ENCODE data around the gene MYLK3. TPM values are rescaled to one million over a fixed set of nuclear protein-coding genes. Genes with fewer than 3 reads are reported as not detected.

The MYLK3 gene
- total and polyA plus RNA-seq, 2 donors, result 0.13 to 3.1 TPM

DNA sequence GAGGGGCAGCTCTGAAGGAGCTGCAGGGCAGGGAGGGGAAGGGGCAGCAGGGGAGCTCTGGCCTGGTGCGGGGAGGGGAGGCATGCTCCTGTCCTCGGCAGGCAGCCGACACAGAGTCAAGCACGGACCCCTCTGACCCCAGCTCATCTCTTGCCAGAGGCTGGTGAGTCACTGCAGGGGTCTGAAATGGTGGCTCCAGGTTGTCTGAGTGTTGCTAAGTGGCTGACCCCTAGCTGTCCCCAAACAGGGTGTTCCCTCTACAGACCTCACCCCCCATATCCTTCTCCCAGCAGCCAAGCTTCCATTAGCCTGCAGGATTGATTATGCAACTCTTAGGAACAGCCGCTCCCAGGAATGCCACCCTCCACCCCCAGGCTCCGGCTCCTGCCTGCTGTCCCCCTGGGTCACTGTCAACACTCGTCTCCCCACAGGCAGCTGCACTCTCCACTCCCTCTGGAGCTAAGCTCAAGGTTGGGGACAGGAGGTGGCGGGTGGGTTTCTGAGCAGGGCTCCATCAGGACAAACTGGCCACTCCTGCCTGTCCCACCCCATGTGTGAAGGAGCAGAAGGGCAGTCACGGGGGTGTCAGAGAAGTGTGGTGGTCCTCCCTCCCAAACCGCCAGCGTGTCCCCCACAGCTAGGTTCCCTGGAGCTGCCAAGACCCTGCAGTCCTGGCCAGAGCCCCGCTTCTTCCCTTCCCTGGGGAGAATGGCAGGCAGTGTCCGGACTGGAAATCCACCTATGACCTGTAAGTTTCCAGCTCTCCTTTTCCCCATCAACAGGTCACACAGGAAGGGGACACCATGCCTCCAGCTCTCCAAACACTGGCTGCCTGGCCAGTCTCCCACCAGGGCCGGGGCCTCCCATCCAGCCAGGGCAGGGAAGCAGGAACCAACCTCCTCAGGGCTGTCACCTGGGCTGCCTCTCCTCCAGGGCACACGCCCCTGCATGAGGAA lies 1.0 kb downstream of the MYLK3 start:
- 81% methylated on average over 15 of the region's 15 CpGs for WGBS
- H3K27ac ChIP-seq (ENCODE audit: low read depth), result no peak overlapping the region

DNA sequence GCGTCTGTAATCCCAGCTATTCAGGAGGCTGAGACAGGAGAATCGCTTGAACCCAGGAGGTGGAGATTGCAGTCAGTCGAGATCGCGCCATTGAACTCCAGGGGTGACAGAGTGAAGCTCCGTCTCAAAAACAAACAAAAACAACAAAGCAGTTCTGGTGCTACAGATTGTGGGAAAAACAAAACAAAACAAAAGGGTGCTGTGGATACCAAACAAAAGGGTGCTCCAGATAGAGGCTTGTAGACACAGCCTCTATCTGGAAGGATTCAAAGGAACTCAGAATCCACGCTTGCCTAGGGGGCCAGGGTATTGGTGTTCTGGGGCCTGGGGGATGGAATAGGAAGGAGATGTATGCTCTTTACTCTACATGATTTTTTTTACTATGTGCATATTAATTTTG lies 2.5 kb downstream of the MYLK3 start:
- Histone ChIP-seq H3K27ac (ENCODE audit: low read depth) (no peak overlapping the region), H3K4me1 (ENCODE audit: insufficient read depth) (no peaks in the 10 kb centered on the region), H3K4me3 (ENCODE audit: low read depth, low read length) (no peak overlapping the region), H3K36me3 (ENCODE audit: insufficient read depth) (no peaks in the 10 kb centered on the region)
- WGBS, result 86% methylated on average over 7 of the region's 7 CpGs
- DNase-seq (ENCODE audit: extremely low spot score), result no peak

More for the DNA sequence above, 1.0 kb downstream of the MYLK3 start:
- Histone ChIP-seq H3K4me3 (ENCODE audit: low read depth, low read length) (no peak overlapping the region), H3K36me3 (ENCODE audit: insufficient read depth) (no peaks in the 10 kb centered on the region), H3K4me1 (ENCODE audit: insufficient read depth) (no peaks in the 10 kb centered on the region)
- no peak for DNase-seq (ENCODE audit: extremely low spot score)

DNA sequence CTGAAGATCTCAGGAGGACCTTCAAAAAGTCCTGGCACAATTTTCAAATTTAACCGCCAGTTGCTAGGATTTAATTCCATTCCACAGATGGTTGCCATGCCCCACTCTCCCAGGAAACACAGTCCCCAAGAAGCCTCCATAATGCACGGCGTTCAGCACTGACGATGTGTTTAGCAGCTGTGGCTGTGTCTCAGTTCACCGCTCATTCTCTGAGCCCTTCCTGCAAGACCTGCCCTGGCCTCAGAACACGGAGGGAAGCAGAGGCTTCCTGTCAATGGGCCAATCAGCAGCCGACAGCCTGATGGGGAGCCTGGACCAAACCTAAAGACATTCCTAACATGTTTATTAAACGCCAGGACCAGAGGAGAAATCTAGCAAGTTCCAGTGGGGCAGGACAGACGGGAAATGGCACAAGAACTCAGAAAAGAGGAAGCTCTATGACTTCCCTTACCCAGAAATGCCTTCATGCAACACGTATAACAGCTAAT lies 4.9 kb downstream of the MYLK3 start:
- no peak for DNase-seq (ENCODE audit: extremely low spot score)
- no peaks in the 10 kb centered on the region for H3K4me1 ChIP-seq (ENCODE audit: insufficient read depth)
- 21% methylated on average over 10 of the region's 10 CpGs for WGBS

DNA sequence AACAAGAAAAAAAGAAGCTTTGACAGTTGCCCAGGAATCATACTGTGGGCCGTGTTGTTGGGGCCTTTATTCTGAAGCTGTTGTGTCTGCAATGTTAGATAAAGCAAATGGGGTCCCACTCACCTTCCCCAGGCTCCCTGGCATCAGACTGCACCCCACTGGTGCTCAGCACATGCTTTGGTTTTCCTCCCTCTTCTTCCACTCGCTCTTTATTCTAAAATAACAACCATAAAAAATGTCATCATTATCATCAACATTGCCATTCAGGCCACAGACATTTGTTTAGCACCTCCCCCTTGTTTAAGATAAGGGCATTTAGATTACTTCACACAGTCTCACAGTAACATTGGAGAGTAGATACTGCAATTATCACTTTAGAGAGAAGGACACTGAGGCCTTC lies 8.2 kb downstream of the MYLK3 start:
- WGBS, result 40% methylated on average over 2 of the region's 2 CpGs
- no peak for DNase-seq (ENCODE audit: extremely low spot score)

More for the DNA sequence above, 4.9 kb downstream of the MYLK3 start:
- no peaks in the 10 kb centered on the region for H3K36me3 ChIP-seq (ENCODE audit: insufficient read depth)
- no peak overlapping the region for H3K4me3 ChIP-seq (ENCODE audit: low read depth, low read length)
- H3K27ac ChIP-seq (ENCODE audit: low read depth), result no peak overlapping the region

DNA sequence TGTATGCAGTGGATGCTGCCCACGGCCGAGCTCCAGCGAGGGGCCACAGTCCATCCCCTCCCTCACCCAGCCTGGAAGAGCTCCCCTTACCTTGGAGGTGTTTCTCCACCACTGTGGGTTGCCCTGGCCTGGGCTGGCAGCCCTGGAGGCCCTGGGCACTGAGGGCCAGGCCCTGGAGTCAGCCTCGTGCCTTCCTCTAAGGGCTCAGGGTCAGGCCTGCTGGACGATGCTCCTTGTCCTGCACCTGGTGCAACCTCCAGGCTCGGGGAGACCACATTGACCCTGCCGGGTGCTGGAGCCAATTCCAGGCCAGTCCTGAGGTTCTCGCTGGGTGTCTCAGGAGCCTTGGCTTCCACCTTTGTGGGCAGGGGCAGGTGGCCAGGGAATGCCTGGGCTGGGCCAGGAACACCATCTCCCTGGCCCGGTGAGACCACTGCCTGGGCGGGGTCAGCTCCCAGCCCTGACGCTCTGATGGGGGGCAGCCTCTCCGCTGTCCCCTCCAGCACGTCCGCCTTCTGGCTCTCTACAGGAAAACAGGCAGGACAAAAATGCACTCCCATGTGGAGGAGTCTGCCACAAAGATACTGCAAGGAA lies 10.4 kb downstream of the MYLK3 start:
- Histone ChIP-seq H3K27ac (ENCODE audit: low read depth) (no peak overlapping the region), H3K4me1 (ENCODE audit: insufficient read depth) (no peaks in the 10 kb centered on the region), H3K36me3 (ENCODE audit: insufficient read depth) (no peaks in the 10 kb centered on the region), H3K4me3 (ENCODE audit: low read depth, low read length) (no peak overlapping the region)
- WGBS, result 88% methylated on average over 14 of the region's 14 CpGs
- no peak for DNase-seq (ENCODE audit: extremely low spot score)

More for the DNA sequence above, 8.2 kb downstream of the MYLK3 start:
- Histone ChIP-seq H3K4me3 (ENCODE audit: low read depth, low read length) (no peak overlapping the region), H3K4me1 (ENCODE audit: insufficient read depth) (no peaks in the 10 kb centered on the region), H3K27ac (ENCODE audit: low read depth) (no peak overlapping the region), H3K36me3 (ENCODE audit: insufficient read depth) (no peaks in the 10 kb centered on the region)

DNA sequence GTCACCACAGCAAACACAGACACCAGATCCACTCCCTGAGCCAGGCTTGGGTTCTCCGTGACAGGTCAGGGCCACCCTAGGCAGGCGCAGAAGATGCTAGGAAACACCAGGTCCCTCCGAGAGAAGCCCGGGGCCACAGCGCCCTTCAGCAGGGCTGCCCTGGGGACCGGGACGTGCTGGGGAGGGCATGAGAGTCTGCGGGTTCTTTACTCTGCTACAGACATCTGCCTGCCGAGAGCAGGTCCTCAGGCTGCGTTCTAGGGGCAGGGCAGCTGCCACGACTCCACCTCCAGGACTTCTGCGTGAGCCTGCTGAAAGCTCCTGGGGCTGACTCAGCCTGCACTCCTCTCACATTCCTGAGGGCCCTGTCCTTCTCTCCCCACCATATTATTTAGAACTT lies 11.4 kb downstream of the MYLK3 start:
- no peak overlapping the region for H3K27ac ChIP-seq (ENCODE audit: low read depth)
- H3K36me3 ChIP-seq (ENCODE audit: insufficient read depth), result no peaks in the 10 kb centered on the region
- H3K4me1 ChIP-seq (ENCODE audit: insufficient read depth), result no peaks in the 10 kb centered on the region
- WGBS, result 74% methylated on average over 12 of the region's 12 CpGs
- no peak overlapping the region for H3K4me3 ChIP-seq (ENCODE audit: low read depth, low read length)
- no peak for DNase-seq (ENCODE audit: extremely low spot score)

DNA sequence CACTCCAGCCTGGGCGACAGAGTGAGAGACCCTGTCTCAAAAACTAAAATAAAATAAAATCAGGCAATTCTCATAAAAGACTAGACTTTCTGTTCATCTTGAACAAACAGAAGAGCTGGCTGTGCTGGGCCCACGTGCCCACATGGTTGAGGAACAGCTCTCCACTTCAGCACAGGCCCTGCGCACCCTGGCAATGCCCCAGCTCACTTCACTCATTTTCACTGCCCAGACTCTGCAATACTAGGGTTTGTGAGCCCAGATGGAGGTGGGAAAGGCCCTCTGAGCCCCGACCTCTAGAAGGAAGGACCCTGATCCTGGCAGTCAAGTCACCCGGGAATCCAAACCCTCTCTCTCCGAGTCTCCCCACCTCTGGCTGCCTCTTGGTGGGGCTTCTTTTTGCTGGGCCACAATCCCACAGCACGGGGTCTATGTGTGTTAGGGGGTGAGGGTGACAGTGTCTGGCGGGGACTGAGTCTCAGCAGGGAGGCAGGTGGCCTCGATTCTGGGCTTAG lies 14.8 kb downstream of the MYLK3 start:
- no peak for DNase-seq (ENCODE audit: extremely low spot score)
- Histone ChIP-seq H3K4me3 (ENCODE audit: low read depth, low read length) (no peak overlapping the region), H3K36me3 (ENCODE audit: insufficient read depth) (no peaks in the 10 kb centered on the region), H3K27ac (ENCODE audit: low read depth) (no peak overlapping the region), H3K4me1 (ENCODE audit: insufficient read depth) (no peaks in the 10 kb centered on the region)
- 87% methylated on average over 9 of the region's 9 CpGs for WGBS

DNA sequence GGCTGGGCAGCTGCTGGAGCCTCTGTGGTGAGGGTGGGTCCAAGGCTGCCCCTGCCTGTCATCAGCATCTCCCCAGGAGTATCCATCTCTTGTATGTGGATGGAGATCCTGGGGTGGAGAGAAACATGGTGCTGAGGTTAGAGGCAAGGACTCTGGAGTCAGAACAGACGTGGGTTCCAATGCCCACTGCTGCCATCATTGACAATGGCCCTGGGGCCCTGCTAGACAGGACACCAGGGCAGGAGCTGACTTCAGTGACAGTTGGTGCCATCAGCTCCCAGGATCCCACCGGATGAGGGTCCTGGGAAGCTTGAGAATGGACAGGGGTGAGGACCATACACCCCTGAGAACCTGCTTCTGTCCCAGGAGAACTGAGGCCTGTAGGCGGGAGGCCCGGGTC lies 15.6 kb downstream of the MYLK3 start:
- H3K36me3 ChIP-seq (ENCODE audit: insufficient read depth), result no peaks in the 10 kb centered on the region
- no peak overlapping the region for H3K27ac ChIP-seq (ENCODE audit: low read depth)
- no peak for DNase-seq (ENCODE audit: extremely low spot score)
- WGBS, result 90% methylated on average over 4 of the region's 4 CpGs
- no peak overlapping the region for H3K4me3 ChIP-seq (ENCODE audit: low read depth, low read length)
- no peaks in the 10 kb centered on the region for H3K4me1 ChIP-seq (ENCODE audit: insufficient read depth)

DNA sequence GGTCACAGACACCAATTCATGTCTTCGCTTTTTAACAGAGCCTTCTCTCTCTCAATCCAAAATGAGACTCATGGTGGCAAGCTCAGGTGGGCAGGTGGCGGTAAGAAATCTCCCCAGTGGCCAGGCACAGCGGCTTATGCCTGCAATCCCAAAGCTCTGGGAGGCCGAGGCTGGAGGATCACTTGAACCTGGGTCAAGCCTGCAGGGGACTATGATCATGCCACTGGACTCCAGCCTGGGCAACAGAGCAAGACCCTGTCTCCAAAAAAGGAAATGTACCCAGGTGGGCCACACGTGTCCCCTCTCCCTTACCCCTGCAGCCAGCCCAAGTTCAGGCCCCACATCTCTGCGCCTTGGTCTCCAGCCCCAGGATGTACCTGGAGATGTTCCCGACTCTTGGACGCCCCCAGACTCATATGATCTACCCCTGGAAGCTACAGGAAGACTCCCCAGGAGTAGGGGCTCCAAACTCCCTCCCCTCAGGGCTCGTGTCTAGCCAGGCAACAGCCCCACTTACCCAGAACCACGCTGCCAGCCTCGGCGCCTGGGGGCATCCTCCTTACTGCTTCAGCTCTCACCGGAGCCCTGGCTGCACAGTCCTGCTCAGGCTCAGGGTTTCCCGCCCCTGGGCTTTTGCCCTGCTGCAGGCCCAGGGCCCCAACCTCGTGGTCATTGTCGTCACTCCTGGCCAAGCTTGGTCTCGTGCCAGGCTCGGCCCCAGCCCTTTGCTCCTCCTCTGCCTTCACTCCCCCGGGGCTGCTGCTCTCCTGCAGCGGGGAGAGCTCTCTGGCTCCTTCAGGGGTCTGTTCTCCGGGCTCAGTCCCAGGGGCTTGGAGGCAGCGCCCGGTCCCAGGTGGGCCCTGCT lies 16.2 kb downstream of the MYLK3 start:
- Histone ChIP-seq H3K27ac (ENCODE audit: low read depth) (no peak overlapping the region), H3K4me1 (ENCODE audit: insufficient read depth) (no peaks in the 10 kb centered on the region), H3K4me3 (ENCODE audit: low read depth, low read length) (no peak overlapping the region), H3K36me3 (ENCODE audit: insufficient read depth) (no peaks in the 10 kb centered on the region)
- DNase-seq (ENCODE audit: extremely low spot score), result no peak
- 73% methylated on average over 23 of the region's 23 CpGs for WGBS

DNA sequence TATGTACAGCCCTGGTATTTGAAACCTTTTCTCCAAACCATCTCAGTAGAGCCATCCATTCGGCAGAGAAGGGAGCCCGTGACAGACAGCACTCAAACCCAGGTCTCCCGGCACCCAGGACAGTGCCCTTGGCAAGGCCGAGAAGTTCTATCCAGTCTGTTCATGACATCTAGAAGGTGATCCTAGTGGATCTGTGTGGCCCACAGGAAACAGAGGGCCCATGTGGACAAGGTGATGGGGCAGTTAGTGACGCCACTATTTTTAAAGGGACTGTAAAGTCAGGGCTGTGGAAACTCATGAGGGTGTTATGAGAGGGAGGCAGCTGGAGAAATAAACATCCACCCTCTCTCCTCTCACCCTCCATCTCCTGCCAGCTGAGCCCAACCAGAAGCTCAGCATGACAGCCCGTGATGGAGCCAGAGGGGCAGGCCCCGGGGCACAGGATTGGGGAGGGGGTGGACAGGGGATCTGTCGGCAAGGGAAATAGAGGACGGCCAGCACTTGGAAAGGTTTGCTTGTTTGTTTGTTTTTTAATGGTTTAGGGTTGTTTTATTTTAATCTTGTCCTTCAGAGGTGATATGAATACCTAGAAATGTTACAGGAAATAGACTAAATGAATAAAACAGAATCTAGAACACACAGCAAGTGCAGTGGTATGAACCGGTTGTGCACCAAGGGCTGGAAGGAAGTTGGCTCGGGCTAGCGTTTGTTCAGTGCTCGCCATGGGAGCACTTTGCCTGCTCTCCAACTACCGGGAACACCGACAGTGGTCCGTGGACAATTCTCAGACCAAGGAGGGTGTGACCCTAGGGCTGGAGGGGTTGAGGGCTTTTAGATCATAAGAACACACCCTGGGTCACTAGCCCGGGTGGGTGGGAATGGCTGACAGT lies 17.1 kb downstream of the MYLK3 start:
- DNase-seq (ENCODE audit: extremely low spot score), result no peak
- Histone ChIP-seq H3K27ac (ENCODE audit: low read depth) (no peak overlapping the region), H3K4me3 (ENCODE audit: low read depth, low read length) (no peak overlapping the region), H3K36me3 (ENCODE audit: insufficient read depth) (no peaks in the 10 kb centered on the region), H3K4me1 (ENCODE audit: insufficient read depth) (no peaks in the 10 kb centered on the region)
- 73% methylated on average over 17 of the region's 17 CpGs for WGBS

DNA sequence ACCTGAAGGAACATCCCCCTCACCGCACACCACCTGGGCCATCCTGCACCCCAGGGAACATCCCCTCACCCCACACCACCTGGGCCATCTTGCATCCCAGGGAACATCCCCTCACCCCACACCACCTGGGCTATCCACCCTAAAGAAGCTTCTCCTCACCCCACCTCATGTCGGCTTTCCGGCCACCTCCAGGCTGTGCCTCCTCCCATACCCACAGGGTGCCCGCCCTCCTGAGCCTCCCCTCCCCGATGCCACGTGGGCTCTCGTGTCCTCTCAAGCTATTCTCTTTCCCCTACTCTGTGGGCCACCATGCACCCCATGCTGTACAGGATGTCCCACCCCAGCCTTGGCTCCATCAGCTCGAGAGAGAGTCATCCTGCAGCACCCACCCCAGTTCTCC lies 18.0 kb downstream of the MYLK3 start:
- H3K4me1 ChIP-seq (ENCODE audit: insufficient read depth), result no peaks in the 10 kb centered on the region
- WGBS, result 92% methylated on average over 8 of the region's 8 CpGs
- no peak for DNase-seq (ENCODE audit: extremely low spot score)
- H3K36me3 ChIP-seq (ENCODE audit: insufficient read depth), result no peaks in the 10 kb centered on the region
- no peak overlapping the region for H3K4me3 ChIP-seq (ENCODE audit: low read depth, low read length)
- H3K27ac ChIP-seq (ENCODE audit: low read depth), result no peak overlapping the region

DNA sequence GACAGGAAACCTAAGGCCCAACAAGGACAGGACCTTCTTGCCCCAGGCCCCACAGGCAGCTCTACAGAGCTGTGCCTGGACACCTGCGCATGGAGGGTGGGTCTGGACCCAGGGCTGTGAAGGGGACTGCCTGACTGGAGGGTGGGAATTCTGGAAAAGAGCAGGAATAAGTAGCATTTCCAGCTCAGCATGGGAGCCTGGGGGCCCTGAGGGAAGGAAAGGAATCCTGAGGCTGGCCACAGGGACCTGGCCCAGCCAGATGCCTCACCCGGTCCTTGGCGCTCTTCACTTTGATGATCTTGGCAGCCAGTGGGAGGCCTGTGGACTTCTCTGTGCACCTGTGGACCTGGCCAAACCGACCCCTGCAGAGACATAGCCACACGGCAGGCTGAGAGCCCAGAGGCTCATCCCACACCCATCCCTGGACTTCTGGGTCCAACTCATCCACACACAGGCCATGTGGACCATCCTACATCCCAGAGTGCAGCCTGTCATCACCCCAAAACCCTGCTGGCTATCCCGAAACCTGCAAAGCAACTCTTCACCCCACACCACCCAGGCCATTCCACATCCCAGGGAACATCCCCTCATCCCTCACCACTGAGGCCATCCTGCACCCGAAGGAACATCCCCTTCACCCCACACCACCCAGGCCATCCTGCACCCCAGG lies 18.7 kb downstream of the MYLK3 start:
- H3K27ac ChIP-seq (ENCODE audit: low read depth), result no peak overlapping the region
- DNase-seq (ENCODE audit: extremely low spot score), result no peak
- H3K4me1 ChIP-seq (ENCODE audit: insufficient read depth), result no peaks in the 10 kb centered on the region
- H3K36me3 ChIP-seq (ENCODE audit: insufficient read depth), result no peaks in the 10 kb centered on the region
- no peak overlapping the region for H3K4me3 ChIP-seq (ENCODE audit: low read depth, low read length)
- 92% methylated on average over 7 of the region's 7 CpGs for WGBS

All from urinary bladder (tissue), 4 donors.